Measurements from ENCODE around the gene B9D2. TPM values are rescaled to one million over a fixed set of nuclear protein-coding genes. Genes with fewer than 3 reads are reported as not detected.

B9D2 gene
- total RNA-seq, 1 experiment from 2014 or later: 7.3 TPM

GRCh38 chr19:41408256-41408655 is 44.3 kb upstream of the B9D2 start:
- no peaks in the 10 kb centered on the region for H3K9me3 ChIP-seq (ENCODE audit: control insufficient read depth in 1 of 2, insufficient read depth in 1 of 2, low read depth in 1 of 2, low read length in 2 of 2)
- no peak overlapping the region for H3K4me3 ChIP-seq (replicated peaks in 1 of 2; ENCODE audit: low read depth in 1 of 2, low read length in 2 of 2)
- H3K79me2 ChIP-seq (ENCODE audit: insufficient read depth, low read length): no peaks in the 10 kb centered on the region
- 0 out of 4 replicates have a peak, but pooled peaks cover 3% of the 10 kb centered on the region in 2 experiments for H3K36me3 ChIP-seq (ENCODE audit: control insufficient read depth in 1 of 2, insufficient read depth in 2 of 2, low read length in 2 of 2)
- no peaks in the 10 kb centered on the region for H3K9me2 ChIP-seq (ENCODE audit: insufficient read depth)
- DNase-seq (ENCODE audit: low read depth, low spot score): no peak
- RAD21 ChIA-PET (ENCODE audit: low non-redundant PET in 1 of 2, low total read pairs in 2 of 2, uncharacterized antibody in 2 of 2, unreplicated experiment in 2 of 2): no interaction called here
- H3K27ac ChIP-seq (ENCODE audit: low read depth, low read length): no peak overlapping the region
- CTCF ChIA-PET: interaction anchor here (1.6 kb wide), 1 partner anchor 162 kb away, joined by 3 read pairs; no protein-coding TSS in a partner anchor
- no peaks in the 10 kb centered on the region for H4K20me1 ChIP-seq (ENCODE audit: insufficient read depth)
- peaks cover 11 to 13% of the 10 kb centered on the region in 2 experiments; a peak in 3 of 4 replicates for H3K4me1 ChIP-seq (ENCODE audit: control insufficient read depth in 1 of 2, insufficient read depth in 2 of 2, low read length in 2 of 2)
- no TSS peak for BruUV-seq (replicated peaks)
- no peak for ATAC-seq
- H3K9ac ChIP-seq (ENCODE audit: low read length): no peak overlapping the region
- no peak overlapping the region for H2AFZ ChIP-seq (ENCODE audit: low read depth, low read length, poor library complexity, severe bottlenecking)
- no peak overlapping the region for H3K4me2 ChIP-seq (ENCODE audit: low read length)
- intact Hi-C loops (cut with micrococcal nuclease): no loop called here
- H3K27me3 ChIP-seq (ENCODE audit: insufficient read depth, low read length): no peaks in the 10 kb centered on the region
- POLR2A ChIA-PET: no interaction called here
- no peak for TF ChIP-seq POLR2AphosphoS5 (IDR thresholded peaks at IDR 0.05; ENCODE audit: low read depth, low read length)
- no peak for TF ChIP-seq ELF1 (IDR thresholded peaks at IDR 0.05; ENCODE audit: borderline replicate concordance, low read depth)
- TF ChIP-seq CEBPB (IDR thresholded peaks at IDR 0.05; ENCODE audit: low read depth): no peak
- no peak for TF ChIP-seq TCF7L2 (IDR thresholded peaks at IDR 0.05; ENCODE audit: borderline replicate concordance, extremely low read depth, insufficient read depth, insufficient read length)
- no peak for TF ChIP-seq CBX3 (IDR thresholded peaks at IDR 0.05; ENCODE audit: low read depth)
- TF ChIP-seq SP1 (IDR thresholded peaks at IDR 0.05; ENCODE audit: low read depth): no peak
- TF ChIP-seq FOSL1 (IDR thresholded peaks at IDR 0.05; ENCODE audit: low read depth): no peak
- no peak for TF ChIP-seq YY1 (IDR thresholded peaks at IDR 0.05; ENCODE audit: extremely low read depth, insufficient replicate concordance, low read depth, low read length)
- no peak for TF ChIP-seq RAD21 (IDR thresholded peaks at IDR 0.05; ENCODE audit: low read depth)
- no peak for TF ChIP-seq ZBTB33 (IDR thresholded peaks at IDR 0.05; ENCODE audit: extremely low read depth, insufficient replicate concordance, low read length)
- no peak for TF ChIP-seq ZFX (IDR thresholded peaks at IDR 0.05)
- TF ChIP-seq ZNF274 (IDR thresholded peaks at IDR 0.05; ENCODE audit: low read depth, low read length): no peak
- no peak for TF ChIP-seq ATF3 (IDR thresholded peaks at IDR 0.05)
